Measurements from ENCODE around the gene PLCB1.

DNA sequence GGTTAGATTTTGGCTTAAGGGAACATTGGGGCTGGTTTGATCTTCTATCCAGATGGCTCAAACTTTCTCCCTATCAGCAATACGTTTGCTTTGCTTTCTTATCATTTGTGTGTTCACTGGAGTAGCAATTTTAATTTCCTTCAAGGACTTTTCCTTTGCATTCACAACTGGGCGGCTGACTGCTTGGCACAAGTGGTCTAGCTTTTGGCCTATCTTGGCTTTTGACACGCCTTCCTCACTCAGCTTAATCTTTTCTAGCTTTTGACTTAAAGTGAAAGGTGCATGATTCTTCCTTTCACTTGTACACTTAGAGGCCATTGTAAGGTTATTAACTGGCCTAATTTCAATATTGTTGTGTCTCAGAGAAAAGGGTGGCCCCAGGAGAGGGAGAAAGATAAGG is 254.9 kb downstream of the PLCB1 start:
- TF ChIP-seq CTCF (IDR thresholded peaks at IDR 0.05; ENCODE audit: low read depth, low read length) (no peak), POLR2A (IDR thresholded peaks at IDR 0.05; ENCODE audit: extremely low read depth, insufficient read length) (no peak), MYC (IDR thresholded peaks at IDR 0.05; ENCODE audit: low read depth, low read length) (no peak)
